ENCODE measurements around the gene TBC1D22A. TPM values are rescaled to one million over a fixed set of nuclear protein-coding genes. Genes with fewer than 3 reads are reported as not detected.

The TBC1D22A gene
- polyA plus RNA-seq, 1 donor from 2014 or later = 9.3 TPM

GRCh38 chr22:46914916-46915894 lies 152.8 kb downstream of the TBC1D22A start:
- Histone ChIP-seq H3K9me2 (ENCODE audit: insufficient read depth, low read length) (no peaks in the 10 kb centered on the region), H3K4me3 (ENCODE audit: low read length) (no peak overlapping the region)
- TF ChIP-seq MXI1 (conservative IDR thresholded peaks at IDR 0.05; ENCODE audit: poor library complexity, severe bottlenecking) = no peak
- no peak for TF ChIP-seq RAD21 (conservative IDR thresholded peaks at IDR 0.05)
- TF ChIP-seq EZH2 (IDR thresholded peaks at IDR 0.05; ENCODE audit: borderline replicate concordance, insufficient read depth, low read length, poor library complexity, severe bottlenecking) = no peak
- TF ChIP-seq EP300 (conservative IDR thresholded peaks at IDR 0.05; ENCODE audit: poor library complexity, severe bottlenecking) = no peak
- no peak for TF ChIP-seq TAF1 (IDR thresholded peaks at IDR 0.05; ENCODE audit: low read depth)
- no peak for TF ChIP-seq POLR2AphosphoS5 (IDR thresholded peaks at IDR 0.05)
- TF ChIP-seq REST (IDR thresholded peaks at IDR 0.05; ENCODE audit: borderline replicate concordance) = no peak
- TF ChIP-seq SMC3 (conservative IDR thresholded peaks at IDR 0.05; ENCODE audit: poor library complexity) = no peak
- TF ChIP-seq CTCF (IDR thresholded peaks at IDR 0.05; ENCODE audit: poor library complexity, severe bottlenecking) = no peak

GRCh38 chr22:46915950-46916730 lies 153.7 kb downstream of the TBC1D22A start:
- H3K36me3 ChIP-seq (ENCODE audit: insufficient read depth, low read length) = no peaks in the 10 kb centered on the region
- no peak overlapping the region for H3K9ac ChIP-seq (ENCODE audit: low read length)
- H4K20me1 ChIP-seq (ENCODE audit: insufficient read depth) = no peaks in the 10 kb centered on the region

More at GRCh38 chr22:46914916-46915894, 152.8 kb downstream of the TBC1D22A start:
- Histone ChIP-seq H4K20me1 (ENCODE audit: insufficient read depth) (no peaks in the 10 kb centered on the region), H3K27ac (ENCODE audit: low read length) (no peak overlapping the region), H3K79me2 (replicated peaks; ENCODE audit: insufficient read depth, low read length) (no peaks in the 10 kb centered on the region), H3K9ac (ENCODE audit: low read length) (no peak overlapping the region), H3K9me3 (ENCODE audit: low read length) (no peaks in the 10 kb centered on the region), H3K27me3 (ENCODE audit: insufficient read depth, low read depth, low read length) (no peaks in the 10 kb centered on the region), H3K36me3 (ENCODE audit: insufficient read depth, low read length) (no peaks in the 10 kb centered on the region), H2AFZ (ENCODE audit: low read depth, low read length) (no peak overlapping the region), H3K4me2 (ENCODE audit: low read length) (no peak overlapping the region), H3F3A (ENCODE audit: insufficient read depth, low read length, poor library complexity, severe bottlenecking) (no peaks in the 10 kb centered on the region)

More at GRCh38 chr22:46915950-46916730, 153.7 kb downstream of the TBC1D22A start:
- no peaks in the 10 kb centered on the region for H3F3A ChIP-seq (ENCODE audit: insufficient read depth, low read length, poor library complexity, severe bottlenecking)
- H3K79me2 ChIP-seq (replicated peaks; ENCODE audit: insufficient read depth, low read length) = no peaks in the 10 kb centered on the region
- H3K9me2 ChIP-seq (ENCODE audit: insufficient read depth, low read length) = no peaks in the 10 kb centered on the region
- H3K4me3 ChIP-seq (ENCODE audit: low read length) = no peak overlapping the region
- no peak overlapping the region for H3K4me2 ChIP-seq (ENCODE audit: low read length)
- no peak overlapping the region for H2AFZ ChIP-seq (ENCODE audit: low read depth, low read length)
- no peak overlapping the region for H3K27ac ChIP-seq (ENCODE audit: low read length)
- no peaks in the 10 kb centered on the region for H3K27me3 ChIP-seq (ENCODE audit: insufficient read depth, low read depth, low read length)
- H3K9me3 ChIP-seq (ENCODE audit: low read length) = no peaks in the 10 kb centered on the region
- TF ChIP-seq MXI1 (conservative IDR thresholded peaks at IDR 0.05; ENCODE audit: poor library complexity, severe bottlenecking) = no peak
- no peak for TF ChIP-seq SMC3 (conservative IDR thresholded peaks at IDR 0.05; ENCODE audit: poor library complexity)
- TF ChIP-seq EP300 (conservative IDR thresholded peaks at IDR 0.05; ENCODE audit: poor library complexity, severe bottlenecking) = no peak
- TF ChIP-seq REST (IDR thresholded peaks at IDR 0.05; ENCODE audit: borderline replicate concordance) = no peak
- TF ChIP-seq CTCF (IDR thresholded peaks at IDR 0.05; ENCODE audit: poor library complexity, severe bottlenecking) = no peak
- TF ChIP-seq POLR2AphosphoS5 (IDR thresholded peaks at IDR 0.05) = no peak
- no peak for TF ChIP-seq TAF1 (IDR thresholded peaks at IDR 0.05; ENCODE audit: low read depth)
- no peak for TF ChIP-seq RAD21 (conservative IDR thresholded peaks at IDR 0.05)
- no peak for TF ChIP-seq EZH2 (IDR thresholded peaks at IDR 0.05; ENCODE audit: borderline replicate concordance, insufficient read depth, low read length, poor library complexity, severe bottlenecking)
